Hematopoietic multipotent progenitor cell treated with erythropoietin and hydrocortisone succinate and interleukin-3 and kit ligand, for 17 days (in vitro differentiated cells): ENCODE data around the gene GNG12.

Experiments
- DNase-seq: peaks from one replicate; pipeline ENCODE4 v3.0.0-alpha.2; 2015; ENCODE audit warnings: low spot score

GNG12 gene

GRCh38 chr1:67832737-67833601 is at the start of gene GNG12:
GNG12 (minus strand) TSS chr1:67833467; CDS start chr1:67707686, 125,781 bp downstream.
- DNase-seq: no peak

- no peak for DNase-seq
These were observed 49.1 kb upstream of the GNG12 start for GRCh38 chr1:67882196-67882958.

GRCh38 chr1:67880056-67880601 is 46.9 kb upstream of the GNG12 start:
- no peak for DNase-seq

GRCh38 chr1:67879485-67879884 is 46.2 kb upstream of the GNG12 start:
- no peak for DNase-seq

GRCh38 chr1:67874501-67875111 is 41.3 kb upstream of the GNG12 start:
- DNase-seq: no peak

- no peak for DNase-seq
These were observed 36.0 kb upstream of the GNG12 start for GRCh38 chr1:67869233-67869632.

GRCh38 chr1:67863637-67864036 is 30.4 kb upstream of the GNG12 start:
- no peak for DNase-seq

GRCh38 chr1:67862685-67863084 is 29.4 kb upstream of the GNG12 start:
- DNase-seq: no peak

- DNase-seq: no peak
These were observed 28.7 kb upstream of the GNG12 start for GRCh38 chr1:67861856-67862516.

- no peak for DNase-seq
These were observed 27.5 kb upstream of the GNG12 start for GRCh38 chr1:67860776-67861175.

GRCh38 chr1:67856921-67857320 is 23.7 kb upstream of the GNG12 start:
- no peak for DNase-seq

GRCh38 chr1:67855961-67856360 is 22.7 kb upstream of the GNG12 start:
- DNase-seq: no peak

- no peak for DNase-seq
These were observed 22.2 kb upstream of the GNG12 start for GRCh38 chr1:67855444-67855843.

GRCh38 chr1:67853704-67854103 is 20.4 kb upstream of the GNG12 start:
- DNase-seq: no peak

GRCh38 chr1:67851800-67852199 is 18.5 kb upstream of the GNG12 start:
- DNase-seq: no peak

GRCh38 chr1:67850611-67851075 is 17.4 kb upstream of the GNG12 start:
- no peak for DNase-seq

GRCh38 chr1:67850151-67850551 is 16.9 kb upstream of the GNG12 start:
- DNase-seq: no peak

- DNase-seq: no peak
These were observed 14.2 kb upstream of the GNG12 start for GRCh38 chr1:67847466-67847865.

GRCh38 chr1:67846538-67846937 is 13.3 kb upstream of the GNG12 start:
- DNase-seq: no peak

- no peak for DNase-seq
These were observed 11.7 kb upstream of the GNG12 start for GRCh38 chr1:67844988-67845387.

- no peak for DNase-seq
These were observed 10.5 kb upstream of the GNG12 start for GRCh38 chr1:67843746-67844145.

- no peak for DNase-seq
These were observed 10.1 kb upstream of the GNG12 start for GRCh38 chr1:67843331-67843730.
